Chondrocyte (in vitro differentiated cells): ENCODE results near the gene GADD45A. TPM values are rescaled to one million over a fixed set of nuclear protein-coding genes. Genes with fewer than 3 reads are reported as not detected.
A peak's percentile ranks its signal among the peaks of the same experiment; 100 is the strongest.

Source experiments
- DNase-seq: peaks from one replicate; pipeline ENCODE4 v3.0.0; 2021; ENCODE audit warnings: mixed read lengths, low spot score
- H3K27ac Mint-ChIP-seq: one replicate; pipeline ENCODE4 v1.8.0; 2021; ENCODE audit warnings: mild to moderate bottlenecking, moderate library complexity, mixed read lengths; ENCODE audit not compliant: unreplicated experiment
- H3K27me3 Mint-ChIP-seq: 2 replicates; pipeline ENCODE4 v1.8.0; 2021; ENCODE audit warnings: low read depth, mixed read lengths
- H3K36me3 Mint-ChIP-seq: 2 replicates; pipeline ENCODE4 v1.8.0; 2021; ENCODE audit warnings: low read depth, mixed read lengths
- H3K4me1 Mint-ChIP-seq: 2 replicates; pipeline ENCODE4 v1.8.0; 2021; ENCODE audit warnings: low read depth, mild to moderate bottlenecking, mixed read lengths
- H3K4me3 Mint-ChIP-seq: one replicate; pipeline ENCODE4 v1.8.0; 2021; ENCODE audit warnings: mild to moderate bottlenecking, moderate library complexity, mixed read lengths; ENCODE audit not compliant: unreplicated experiment
- H3K9me3 Mint-ChIP-seq: 2 replicates; pipeline ENCODE4 v1.8.0; 2021; ENCODE audit warnings: low read depth, mixed read lengths
- total RNA-seq: library from RNA; stranded (reverse); gene quantifications from 3 replicates; pipeline ENCODE4 v1.2.1, GENCODE V29; 2021
- TF ChIP-seq, protein P1 (sequence below): fragments of 200-600 bp; sonication (generic); IDR thresholded peaks from 2 replicates; pipeline ENCODE4 v1.5.0; 2021; ENCODE audit warnings: antibody characterized with exemption, mild to moderate bottlenecking, moderate library complexity

GADD45A gene
- total RNA-seq, 1 donor from 2014 or later, result 89.4 TPM

- no peak overlapping the region for H3K4me3 Mint-ChIP-seq
- H3K27me3 Mint-ChIP-seq, result no peaks in the 10 kb centered on the region
- H3K4me1 Mint-ChIP-seq, result peaks cover 56% of the 10 kb centered on the region
- H3K36me3 Mint-ChIP-seq, result no peaks in the 10 kb centered on the region
- DNase-seq, result no peak
- no peaks in the 10 kb centered on the region for H3K9me3 Mint-ChIP-seq
- H3K27ac Mint-ChIP-seq, result peak overlapping the region; percentile 23
- TF ChIP-seq, protein P1, sequence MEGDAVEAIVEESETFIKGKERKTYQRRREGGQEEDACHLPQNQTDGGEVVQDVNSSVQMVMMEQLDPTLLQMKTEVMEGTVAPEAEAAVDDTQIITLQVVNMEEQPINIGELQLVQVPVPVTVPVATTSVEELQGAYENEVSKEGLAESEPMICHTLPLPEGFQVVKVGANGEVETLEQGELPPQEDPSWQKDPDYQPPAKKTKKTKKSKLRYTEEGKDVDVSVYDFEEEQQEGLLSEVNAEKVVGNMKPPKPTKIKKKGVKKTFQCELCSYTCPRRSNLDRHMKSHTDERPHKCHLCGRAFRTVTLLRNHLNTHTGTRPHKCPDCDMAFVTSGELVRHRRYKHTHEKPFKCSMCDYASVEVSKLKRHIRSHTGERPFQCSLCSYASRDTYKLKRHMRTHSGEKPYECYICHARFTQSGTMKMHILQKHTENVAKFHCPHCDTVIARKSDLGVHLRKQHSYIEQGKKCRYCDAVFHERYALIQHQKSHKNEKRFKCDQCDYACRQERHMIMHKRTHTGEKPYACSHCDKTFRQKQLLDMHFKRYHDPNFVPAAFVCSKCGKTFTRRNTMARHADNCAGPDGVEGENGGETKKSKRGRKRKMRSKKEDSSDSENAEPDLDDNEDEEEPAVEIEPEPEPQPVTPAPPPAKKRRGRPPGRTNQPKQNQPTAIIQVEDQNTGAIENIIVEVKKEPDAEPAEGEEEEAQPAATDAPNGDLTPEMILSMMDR, result no peak
Observed at GRCh38 chr1:67717876-67718275, 32.9 kb downstream of the GADD45A start.

- no peak for DNase-seq
- H3K4me1 Mint-ChIP-seq, result peaks cover 41% of the 10 kb centered on the region
- no peaks in the 10 kb centered on the region for H3K9me3 Mint-ChIP-seq
- no peaks in the 10 kb centered on the region for H3K27me3 Mint-ChIP-seq
- no peak overlapping the region for H3K4me3 Mint-ChIP-seq
- H3K27ac Mint-ChIP-seq, result no peak overlapping the region
- no peaks in the 10 kb centered on the region for H3K36me3 Mint-ChIP-seq
- TF ChIP-seq, protein P1, result no peak
Observed at GRCh38 chr1:67719329-67720196, 34.6 kb downstream of the GADD45A start.

DNA sequence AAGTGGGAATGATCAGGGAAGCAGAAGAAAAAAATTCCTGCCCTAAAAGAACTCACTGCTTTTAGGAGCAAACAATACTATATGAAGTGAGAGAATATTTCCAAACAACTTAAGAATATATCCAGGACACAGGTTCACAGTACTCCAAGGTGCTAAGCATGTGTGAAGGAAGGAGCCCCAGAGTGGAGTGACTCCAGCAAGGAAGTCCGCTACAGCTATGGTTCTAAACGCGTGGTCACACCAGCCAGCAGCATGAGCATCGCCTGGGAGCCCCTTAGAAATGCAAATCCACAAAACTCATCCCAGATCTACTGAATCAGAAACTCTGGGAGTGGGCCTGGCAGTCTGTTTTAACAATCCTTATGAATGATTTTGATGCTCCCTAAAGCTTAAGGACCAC is 36.1 kb downstream of the GADD45A start:
- TF ChIP-seq, protein P1, result no peak
- peaks cover 43% of the 10 kb centered on the region for H3K4me1 Mint-ChIP-seq
- no peaks in the 10 kb centered on the region for H3K27me3 Mint-ChIP-seq
- H3K4me3 Mint-ChIP-seq, result no peak overlapping the region
- peak overlapping the region; percentile 51 for H3K27ac Mint-ChIP-seq
- H3K36me3 Mint-ChIP-seq, result no peaks in the 10 kb centered on the region
- no peak for DNase-seq
- no peaks in the 10 kb centered on the region for H3K9me3 Mint-ChIP-seq

DNA sequence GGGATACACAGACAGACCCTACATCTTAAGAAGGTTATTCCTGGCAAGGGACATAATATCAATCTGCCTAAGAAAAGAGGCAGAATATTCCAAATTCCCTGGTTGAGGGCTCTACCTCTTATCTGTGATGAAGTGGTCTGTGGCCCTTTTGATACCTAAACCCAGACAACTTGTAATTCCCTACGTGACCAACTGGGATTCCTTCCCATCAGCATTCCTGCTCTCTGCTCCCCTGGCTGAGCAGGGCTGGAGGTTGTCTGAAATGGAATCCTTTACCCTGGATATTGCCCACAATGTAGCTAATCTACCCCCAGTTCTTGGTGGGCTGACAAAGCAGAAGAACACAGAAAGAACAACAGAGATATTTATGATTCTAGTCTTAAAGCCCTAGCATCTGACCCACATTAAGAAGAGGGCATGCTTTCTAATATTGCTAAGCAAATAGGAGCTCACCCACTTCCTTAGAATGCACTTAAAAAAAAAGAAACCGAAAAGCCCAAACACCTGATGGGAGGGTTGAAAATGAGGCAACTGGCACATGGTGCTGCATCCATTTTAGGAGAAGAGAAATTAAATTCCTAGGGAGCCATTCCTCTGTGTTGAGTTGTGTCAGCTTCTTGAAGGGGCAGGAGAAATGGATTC is 36.8 kb downstream of the GADD45A start:
- Mint-ChIP-seq H3K27me3 (no peaks in the 10 kb centered on the region), H3K9me3 (no peaks in the 10 kb centered on the region), H3K4me3 (no peak overlapping the region), H3K4me1 (peaks cover 44% of the 10 kb centered on the region), H3K36me3 (no peaks in the 10 kb centered on the region), H3K27ac (no peak overlapping the region)
- DNase-seq, result no peak
- TF ChIP-seq, protein P1, result no peak

DNA sequence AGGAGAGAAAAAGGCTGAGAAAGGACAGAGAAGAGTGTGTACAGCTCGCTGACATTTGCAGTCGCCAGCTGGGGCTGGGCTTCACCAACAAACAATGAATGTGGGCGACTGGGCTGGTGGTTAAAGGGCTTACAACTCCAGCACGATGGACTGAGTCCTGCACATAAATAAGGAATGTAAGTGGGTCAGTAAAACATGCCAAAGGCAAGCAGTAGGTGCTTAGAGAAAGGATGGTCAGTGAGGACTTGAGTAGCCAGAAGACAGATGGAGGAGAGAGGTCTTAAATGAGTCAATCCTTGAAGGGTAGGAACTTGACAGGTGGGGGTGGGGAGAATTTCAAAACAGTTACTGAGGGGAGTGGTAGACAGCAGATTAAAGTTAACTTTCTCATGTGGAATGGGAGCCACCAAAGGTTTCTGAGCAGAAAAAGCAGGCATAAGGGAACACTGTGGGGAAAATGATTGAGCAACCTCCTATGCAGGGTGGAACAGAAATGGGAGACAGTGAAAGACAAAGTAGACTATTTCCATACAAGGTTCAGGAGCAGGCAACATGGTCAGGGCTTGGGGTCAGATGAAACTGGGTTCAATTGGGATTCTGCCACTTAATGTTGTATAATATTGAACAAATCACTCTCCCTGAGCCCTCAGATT is 37.4 kb downstream of the GADD45A start:
- TF ChIP-seq, protein P1, result no peak
- Mint-ChIP-seq H3K4me3 (no peak overlapping the region), H3K36me3 (no peaks in the 10 kb centered on the region), H3K27ac (no peak overlapping the region), H3K9me3 (no peaks in the 10 kb centered on the region), H3K4me1 (peaks cover 44% of the 10 kb centered on the region), H3K27me3 (no peaks in the 10 kb centered on the region)
- DNase-seq, result no peak
